Stimulated activated CD8-positive, alpha-beta memory T cell treated with anti-CD3 and anti-CD28 coated beads, Interleukin-15, amount 100 ng/mL, for 48 hours (primary cell): ENCODE data around the gene SIK3.
A peak's percentile ranks its signal among the peaks of the same experiment; 100 is the strongest.

Experiments used
- DNase-seq, 2 donors: peaks; one replicate each; pipeline ENCODE4 v3.0.0-alpha.2; 2020; ENCODE audit warnings: low read depth in 2 of 2

SIK3 gene

DNA sequence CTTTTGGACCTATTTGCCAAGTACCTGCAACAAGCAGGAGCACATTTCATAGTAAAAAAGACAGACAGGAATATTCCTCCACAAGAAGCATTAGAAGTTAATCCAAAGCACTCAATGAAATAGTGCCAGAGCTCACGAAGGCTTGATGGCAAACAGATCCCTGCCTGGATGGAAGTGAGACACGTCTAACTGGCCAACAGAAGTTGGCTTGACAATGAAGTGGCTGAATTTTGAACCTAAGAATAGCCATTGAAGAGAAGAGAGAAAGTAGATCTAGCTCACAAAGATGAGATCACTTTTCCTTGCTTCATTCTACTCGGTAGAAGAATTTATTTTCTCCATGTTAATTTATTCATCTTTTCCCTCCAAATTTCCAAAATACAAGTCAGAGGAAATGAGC lies 230.2 kb downstream of the SIK3 start:
- DNase-seq = no peak

DNA sequence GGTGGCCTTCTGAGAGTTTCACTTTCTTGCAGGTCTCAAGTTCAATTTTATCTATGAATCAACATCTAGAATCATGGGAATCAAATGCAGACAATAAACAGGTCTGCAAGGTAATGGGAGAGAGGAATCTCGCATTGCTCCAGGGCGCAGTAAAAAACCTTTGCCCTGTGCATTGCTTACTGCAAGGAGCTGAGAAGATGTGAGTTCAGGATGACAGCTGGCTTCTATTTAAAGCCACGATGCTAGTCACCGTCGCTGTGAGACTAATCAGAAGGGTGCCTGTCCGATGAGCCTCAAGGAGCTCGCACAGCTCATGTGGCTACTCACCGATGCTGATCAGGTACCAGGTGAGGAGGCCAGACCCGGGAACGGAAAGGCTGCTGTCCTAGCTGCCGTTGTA lies 230.6 kb downstream of the SIK3 start:
- no peak for DNase-seq

DNA sequence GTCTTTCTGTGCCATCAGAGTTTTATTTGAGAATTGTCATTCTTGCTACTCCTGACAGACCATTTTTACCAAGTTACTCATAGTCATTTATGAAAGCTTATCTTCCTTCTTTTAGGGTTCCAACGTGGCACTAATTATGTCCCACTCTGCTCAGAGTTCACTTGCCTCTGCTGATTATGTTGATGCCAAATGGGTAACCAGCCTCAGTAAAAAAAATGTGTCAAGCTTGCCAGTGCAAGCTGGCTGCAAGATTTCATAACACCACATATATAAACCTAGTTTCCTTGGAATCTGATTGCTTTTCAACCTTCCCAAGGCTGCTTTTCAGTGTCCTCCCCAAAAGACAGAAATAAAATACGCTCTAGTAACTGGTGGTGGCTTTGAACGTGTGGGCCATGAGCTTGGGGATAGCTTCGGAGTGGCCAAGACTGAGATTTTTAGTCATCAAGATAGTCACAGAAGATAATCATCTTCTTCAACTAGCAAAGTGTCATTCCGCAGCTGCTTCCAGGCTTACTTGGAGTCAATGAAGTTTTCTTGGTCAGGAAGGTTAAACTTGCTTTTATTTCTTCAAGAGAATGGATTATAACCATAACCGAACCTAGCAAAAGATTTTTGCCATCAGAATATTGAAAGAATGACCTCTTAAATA lies 231.3 kb downstream of the SIK3 start:
- DNase-seq = no peak

DNA sequence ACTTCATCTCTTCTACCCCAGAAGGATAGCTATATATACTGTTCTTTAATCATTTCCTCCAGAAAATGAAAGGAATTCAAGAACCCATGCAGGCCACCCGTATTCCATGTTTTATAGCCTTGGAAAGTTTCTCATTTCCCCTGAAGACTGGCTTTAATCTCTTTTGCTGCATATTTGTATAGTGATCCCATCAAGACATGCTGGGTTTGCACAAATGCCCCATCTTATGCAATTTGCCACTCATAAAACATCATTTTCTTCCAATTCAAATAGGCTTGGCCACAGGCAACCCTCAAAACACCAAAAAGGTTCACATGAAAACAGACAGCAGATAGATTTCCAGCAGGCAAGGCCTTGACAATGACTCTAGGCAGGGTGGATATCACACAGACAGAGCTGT lies 232.5 kb downstream of the SIK3 start:
- no peak for DNase-seq

- no peak for DNase-seq
Measured at GRCh38 chr11:116864531-116864930, 233.7 kb downstream of the SIK3 start.

GRCh38 chr11:116862951-116863350 lies 235.3 kb downstream of the SIK3 start:
- no peak for DNase-seq

DNA sequence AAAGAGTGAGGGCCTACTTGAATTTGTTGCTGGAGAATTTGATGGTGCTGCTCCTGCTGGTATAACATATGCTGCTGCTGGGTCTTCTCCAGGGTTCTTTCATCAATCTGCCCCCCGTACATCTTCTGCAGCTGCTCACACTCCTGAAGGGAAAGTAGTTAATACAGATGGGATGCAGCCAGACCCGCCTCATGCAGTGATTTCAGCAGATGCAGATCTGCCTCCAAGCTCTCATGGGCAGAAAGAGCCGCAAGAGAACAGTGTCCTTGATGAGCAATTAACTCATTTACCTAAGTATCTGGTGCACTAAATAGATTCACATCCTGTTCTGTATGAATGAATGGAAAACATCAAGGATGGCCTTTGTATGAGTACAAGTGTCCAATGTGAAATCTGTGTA lies 236.0 kb downstream of the SIK3 start:
- DNase-seq = no peak

DNA sequence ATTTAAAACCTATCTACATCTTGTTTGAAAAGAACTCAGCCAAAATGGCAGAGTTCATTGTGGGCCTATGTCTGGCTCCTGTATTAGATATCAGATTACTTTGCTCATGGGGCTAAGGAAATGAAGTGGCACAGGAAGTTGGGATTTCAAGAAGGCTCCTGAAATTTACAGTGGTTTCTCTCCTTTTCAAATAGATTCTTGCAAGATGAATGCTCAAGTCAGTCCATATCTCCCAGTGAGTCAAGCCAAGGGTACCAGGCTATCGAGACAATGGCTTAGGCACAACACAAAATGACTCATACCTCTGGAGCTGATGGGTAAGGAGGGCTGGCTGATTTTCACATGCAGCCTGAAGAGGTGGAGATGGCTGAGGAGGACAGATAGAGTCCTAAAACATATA lies 236.7 kb downstream of the SIK3 start:
- DNase-seq = no peak

- DNase-seq = no peak
Measured at GRCh38 chr11:116860303-116860702, 237.9 kb downstream of the SIK3 start.

DNA sequence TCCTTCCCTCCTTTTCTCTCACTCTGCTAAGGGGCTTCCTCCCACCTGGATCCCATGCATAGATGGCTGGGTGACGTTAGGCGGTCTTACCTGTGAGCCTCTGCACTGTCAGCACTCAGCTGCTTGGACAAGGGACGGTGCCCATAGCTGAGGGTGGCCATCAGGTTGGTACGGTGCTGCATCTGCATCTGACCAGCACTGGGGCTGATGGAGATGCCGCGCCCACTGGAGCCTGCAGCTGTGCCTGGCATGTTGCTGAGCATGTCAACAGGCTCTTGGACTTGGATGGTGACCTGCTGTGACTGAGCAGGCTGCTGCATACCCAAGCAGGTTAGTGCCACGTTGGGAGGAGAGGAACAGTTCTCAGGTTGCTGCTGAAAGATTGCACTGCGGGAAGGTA lies 239.1 kb downstream of the SIK3 start:
- DNase-seq = no peak

- no peak for DNase-seq
Measured at GRCh38 chr11:116857936-116858335, 240.3 kb downstream of the SIK3 start.

DNA sequence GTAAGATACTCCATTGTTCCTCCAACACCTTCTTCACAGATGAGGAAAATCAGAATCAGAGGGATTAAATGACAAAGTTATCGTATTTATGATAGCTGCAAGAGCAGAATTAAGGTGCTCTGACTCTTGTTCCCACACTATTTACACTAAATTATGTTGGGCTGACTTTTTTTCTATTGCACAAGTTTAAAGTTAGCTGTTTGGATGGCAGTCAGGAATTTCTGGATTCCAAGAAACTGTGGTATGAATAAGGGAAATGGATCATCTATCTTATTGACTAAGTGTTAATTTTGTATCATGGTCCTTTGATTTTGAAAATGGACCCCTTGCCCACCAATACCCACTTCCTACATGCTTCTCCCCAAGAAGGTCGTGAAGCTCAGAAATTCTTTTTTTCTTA lies 240.9 kb downstream of the SIK3 start:
- DNase-seq = no peak

DNA sequence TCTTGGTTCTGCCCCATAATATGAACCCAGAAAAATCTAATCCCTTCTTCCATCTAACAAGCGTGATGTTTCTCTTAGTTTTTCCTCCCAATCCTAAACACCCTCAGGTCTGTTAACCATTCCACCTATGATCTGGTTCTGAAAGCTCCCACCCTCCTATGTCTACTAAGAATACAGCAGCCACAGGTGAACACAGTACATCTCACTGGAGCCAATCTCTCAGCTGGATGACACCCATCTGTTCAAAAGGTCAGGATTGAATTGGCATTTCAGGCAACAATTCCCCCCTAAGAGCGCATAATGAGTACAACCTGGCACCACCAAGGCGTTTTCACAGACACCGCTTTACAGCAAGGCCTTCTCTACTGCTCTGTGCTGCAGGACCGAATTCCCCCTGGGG lies 241.8 kb downstream of the SIK3 start:
- DNase-seq = no peak

GRCh38 chr11:116855413-116855812 lies 242.8 kb downstream of the SIK3 start:
- DNase-seq = no peak

- peak; percentile 36 to 50 for DNase-seq
Measured at GRCh38 chr11:116853461-116854073, 244.7 kb downstream of the SIK3 start.

GRCh38 chr11:116852261-116853031 lies 245.8 kb downstream of the SIK3 start:
- DNase-seq = no peak

DNA sequence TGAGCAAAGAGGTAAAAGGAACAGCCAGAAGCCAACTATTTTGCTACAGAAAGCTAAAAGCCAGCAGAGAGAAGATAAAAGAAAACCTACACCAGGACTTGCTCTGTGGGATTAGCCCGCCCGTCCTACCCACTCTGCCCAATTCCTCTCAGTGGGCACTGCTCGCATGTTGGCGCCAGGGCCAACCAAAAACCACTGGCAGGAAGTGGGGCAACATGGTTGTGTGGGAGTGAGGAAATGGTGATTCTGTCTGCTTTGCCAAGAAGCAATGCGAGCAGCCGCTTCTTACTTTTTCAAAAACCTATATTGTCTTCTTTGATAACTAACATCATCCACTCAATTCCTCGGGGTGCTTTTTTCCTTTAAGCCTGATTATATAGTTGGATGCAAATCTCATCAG lies 246.6 kb downstream of the SIK3 start:
- peak; percentile 32 to 53 for DNase-seq

DNA sequence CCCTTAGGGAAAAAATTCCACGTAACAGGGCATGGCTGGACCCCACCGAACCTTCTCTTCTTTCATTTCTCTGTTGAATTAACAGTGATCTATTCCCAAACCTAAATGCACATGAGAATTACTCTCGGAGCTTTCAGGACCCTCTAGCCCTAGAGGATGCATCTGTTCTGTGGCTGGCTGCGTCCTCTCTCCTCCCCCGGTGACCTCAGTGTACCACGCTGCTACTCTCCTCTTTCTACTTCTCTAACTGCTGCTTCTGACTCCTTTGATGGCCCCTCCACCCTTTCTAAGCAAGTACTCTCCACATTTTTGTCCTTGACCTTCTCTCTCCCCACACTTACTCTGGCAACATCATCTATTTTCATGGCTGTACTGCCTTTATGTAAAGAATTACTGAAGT lies 248.7 kb downstream of the SIK3 start:
- DNase-seq = no peak

DNA sequence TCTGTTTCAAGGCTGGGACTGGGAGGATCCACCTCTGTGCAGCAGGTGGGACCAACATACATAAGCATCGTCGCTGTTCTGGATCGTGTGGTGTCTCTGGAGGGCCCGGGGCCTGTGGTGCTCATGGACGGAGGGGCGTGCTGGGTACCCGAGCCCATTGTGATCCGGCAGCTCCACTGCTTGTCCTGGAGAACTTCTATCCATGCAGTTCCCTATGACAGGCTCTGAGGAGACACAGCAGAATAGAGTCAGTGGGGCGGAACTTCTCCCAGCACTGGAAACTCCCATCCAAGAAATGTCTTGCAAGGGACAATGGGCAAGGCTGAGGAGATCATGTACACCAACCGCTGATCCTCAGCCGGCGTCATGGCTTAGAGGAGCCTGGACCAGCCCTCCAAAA lies 249.2 kb downstream of the SIK3 start:
- DNase-seq = no peak

DNA sequence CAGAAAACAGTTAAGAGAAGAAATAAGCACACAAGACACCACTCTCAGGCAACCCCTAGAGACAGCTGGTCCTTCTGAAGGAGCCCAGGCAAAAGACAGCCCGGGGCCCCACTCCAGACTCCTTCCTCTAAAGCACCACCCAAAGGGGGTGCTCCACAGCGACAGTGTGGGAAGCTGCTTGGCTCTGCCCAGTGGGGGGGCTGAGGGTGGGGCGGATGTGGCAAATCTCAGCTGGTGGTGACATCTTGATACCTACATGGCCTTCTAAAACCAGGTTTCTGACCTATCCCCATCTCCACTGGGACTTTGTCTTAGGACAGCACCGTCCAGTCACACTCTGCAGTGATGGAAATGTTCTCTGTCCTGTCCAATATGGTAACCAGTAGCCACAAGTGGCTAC lies 250.6 kb downstream of the SIK3 start:
- DNase-seq = no peak

DNA sequence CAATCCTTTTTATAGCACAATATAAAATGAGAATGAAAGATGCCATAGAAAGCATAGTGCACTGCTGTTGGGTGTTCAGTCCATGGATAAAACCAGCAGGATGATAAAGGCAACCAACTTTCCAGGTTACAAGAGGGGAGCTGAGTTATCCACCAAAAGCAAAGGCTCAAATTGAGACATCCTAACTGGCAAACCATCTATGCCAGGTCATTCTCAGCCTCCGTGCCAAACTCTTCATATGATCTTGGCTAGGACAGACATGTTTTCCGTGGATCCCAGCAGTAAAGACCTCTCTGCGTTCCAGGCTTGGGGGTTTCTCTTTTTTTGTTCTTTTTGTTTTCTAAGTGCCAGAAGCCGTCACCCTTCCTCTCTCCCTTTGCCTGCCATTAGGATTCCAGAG lies 253.5 kb downstream of the SIK3 start:
- no peak for DNase-seq

DNA sequence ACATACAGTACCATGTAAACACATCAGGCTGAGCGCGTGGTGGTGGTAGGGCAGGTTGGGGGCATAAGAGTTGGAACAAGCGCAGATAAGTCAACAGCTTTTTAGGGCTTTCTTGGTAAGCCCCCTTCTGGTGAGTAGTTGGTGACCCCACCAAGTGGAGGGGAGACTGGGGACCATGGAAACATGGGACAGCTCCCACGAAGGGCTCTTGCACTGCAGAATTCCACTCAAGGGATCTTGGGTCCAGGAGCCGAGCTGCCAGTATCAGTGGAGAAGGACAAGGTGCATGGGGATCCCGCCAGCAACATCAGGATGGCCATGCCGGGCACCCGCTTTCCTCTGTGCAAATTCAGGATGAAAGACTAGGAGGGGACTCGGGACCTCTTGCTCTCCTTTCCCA lies 254.6 kb downstream of the SIK3 start:
- no peak for DNase-seq

- DNase-seq = no peak
Measured at GRCh38 chr11:116842909-116843308, 255.3 kb downstream of the SIK3 start.
